22Rv1 (cell line): ENCODE data around the gene OVCA2.

Experiments used
- ZFX ChIP-seq: fragments of 450-650 bp; IDR thresholded peaks from 2 replicates; pipeline ENCODE4 v1.6.1; 2017; ENCODE audit warnings: antibody characterized with exemption, borderline replicate concordance
- TF ChIP-seq, protein P1 (sequence below): fragments of 450-650 bp; IDR thresholded peaks from 2 replicates; pipeline ENCODE4 v1.5.1; 2017; ENCODE audit warnings: mild to moderate bottlenecking

DNA sequence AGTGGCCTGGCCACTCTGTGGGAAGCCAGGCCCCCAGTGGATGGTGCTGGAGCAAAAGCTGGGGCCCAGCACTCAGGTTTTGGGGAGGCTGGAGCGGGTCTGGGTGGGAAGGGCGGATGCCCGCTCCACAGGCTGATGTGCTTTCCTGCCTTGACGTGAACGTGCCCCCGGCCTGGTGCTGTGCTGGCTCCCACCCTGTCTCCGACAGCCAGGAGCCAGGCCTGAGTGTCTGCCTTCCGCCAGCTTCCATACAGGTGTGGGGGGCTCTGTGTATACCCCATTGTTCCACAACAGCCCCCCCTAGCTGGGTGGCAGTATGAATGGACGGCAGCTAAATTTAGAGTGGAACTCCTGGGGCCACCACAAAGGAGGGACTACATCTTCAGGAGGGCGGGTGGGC is 33.1 kb downstream of the OVCA2 start:
- TF ChIP-seq, protein P1, sequence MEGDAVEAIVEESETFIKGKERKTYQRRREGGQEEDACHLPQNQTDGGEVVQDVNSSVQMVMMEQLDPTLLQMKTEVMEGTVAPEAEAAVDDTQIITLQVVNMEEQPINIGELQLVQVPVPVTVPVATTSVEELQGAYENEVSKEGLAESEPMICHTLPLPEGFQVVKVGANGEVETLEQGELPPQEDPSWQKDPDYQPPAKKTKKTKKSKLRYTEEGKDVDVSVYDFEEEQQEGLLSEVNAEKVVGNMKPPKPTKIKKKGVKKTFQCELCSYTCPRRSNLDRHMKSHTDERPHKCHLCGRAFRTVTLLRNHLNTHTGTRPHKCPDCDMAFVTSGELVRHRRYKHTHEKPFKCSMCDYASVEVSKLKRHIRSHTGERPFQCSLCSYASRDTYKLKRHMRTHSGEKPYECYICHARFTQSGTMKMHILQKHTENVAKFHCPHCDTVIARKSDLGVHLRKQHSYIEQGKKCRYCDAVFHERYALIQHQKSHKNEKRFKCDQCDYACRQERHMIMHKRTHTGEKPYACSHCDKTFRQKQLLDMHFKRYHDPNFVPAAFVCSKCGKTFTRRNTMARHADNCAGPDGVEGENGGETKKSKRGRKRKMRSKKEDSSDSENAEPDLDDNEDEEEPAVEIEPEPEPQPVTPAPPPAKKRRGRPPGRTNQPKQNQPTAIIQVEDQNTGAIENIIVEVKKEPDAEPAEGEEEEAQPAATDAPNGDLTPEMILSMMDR, result no peak
- no peak for TF ChIP-seq ZFX
